ENCODE results near the gene HOXA3.

DNA sequence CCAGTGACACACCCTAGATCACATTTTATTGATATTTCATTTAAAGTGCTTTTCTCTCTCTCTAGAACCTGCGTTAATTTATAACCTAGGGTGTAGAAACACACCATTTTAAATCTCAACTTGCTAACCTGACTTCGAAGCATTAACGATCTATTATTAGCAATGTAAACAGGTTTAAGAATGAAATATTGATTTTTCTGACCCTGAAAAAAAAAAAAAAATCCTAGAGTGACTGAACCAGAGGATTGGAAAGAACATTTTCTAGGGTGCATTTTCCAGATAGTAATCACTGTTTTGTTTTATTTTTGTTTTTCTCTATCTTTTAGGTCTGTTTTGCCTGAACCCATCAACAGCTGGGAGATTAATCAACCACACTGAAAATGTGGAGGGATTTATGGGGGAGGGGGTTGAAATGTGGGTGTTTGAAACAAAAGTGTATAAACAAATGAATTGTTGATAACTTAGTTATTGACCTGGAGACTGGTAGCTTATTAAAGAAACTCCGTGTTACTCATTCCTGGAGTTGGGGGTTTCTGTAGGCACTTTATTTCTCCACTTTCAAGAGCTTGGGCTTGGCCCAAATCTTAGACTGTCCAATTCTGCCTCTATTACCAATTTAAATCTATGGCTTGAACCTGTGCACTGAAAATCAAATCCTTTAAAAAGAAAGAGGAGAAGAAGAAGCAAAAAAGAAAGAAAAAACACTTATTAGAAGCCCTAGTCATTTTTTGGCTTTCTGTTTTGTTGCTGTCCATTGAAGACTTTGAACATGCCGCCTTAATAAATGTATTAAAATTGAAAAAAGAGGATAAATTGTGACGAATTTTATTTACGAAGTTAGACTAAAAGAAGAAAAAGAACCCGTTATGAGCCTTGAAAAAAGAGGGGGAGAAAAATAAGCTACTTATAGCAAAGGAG is 52.7 kb downstream of the HOXA3 start:
- TF ChIP-seq, protein P1, sequence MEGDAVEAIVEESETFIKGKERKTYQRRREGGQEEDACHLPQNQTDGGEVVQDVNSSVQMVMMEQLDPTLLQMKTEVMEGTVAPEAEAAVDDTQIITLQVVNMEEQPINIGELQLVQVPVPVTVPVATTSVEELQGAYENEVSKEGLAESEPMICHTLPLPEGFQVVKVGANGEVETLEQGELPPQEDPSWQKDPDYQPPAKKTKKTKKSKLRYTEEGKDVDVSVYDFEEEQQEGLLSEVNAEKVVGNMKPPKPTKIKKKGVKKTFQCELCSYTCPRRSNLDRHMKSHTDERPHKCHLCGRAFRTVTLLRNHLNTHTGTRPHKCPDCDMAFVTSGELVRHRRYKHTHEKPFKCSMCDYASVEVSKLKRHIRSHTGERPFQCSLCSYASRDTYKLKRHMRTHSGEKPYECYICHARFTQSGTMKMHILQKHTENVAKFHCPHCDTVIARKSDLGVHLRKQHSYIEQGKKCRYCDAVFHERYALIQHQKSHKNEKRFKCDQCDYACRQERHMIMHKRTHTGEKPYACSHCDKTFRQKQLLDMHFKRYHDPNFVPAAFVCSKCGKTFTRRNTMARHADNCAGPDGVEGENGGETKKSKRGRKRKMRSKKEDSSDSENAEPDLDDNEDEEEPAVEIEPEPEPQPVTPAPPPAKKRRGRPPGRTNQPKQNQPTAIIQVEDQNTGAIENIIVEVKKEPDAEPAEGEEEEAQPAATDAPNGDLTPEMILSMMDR (IDR thresholded peaks at IDR 0.05; ENCODE audit: low read length) = no peak
- no peak for TF ChIP-seq EZH2phosphoT487 (IDR thresholded peaks at IDR 0.05; ENCODE audit: low read length)

All from MM.1S (cell line).